NB4 (cell line): ENCODE data around the gene PRKG1.
"Not testable (repeated sequence)": the region's sequence is repeated elsewhere in the genome, so short reads cannot be mapped to it uniquely, and the experiment has no call there.

Experiments used
- MYC ChIP-seq: IDR thresholded peaks from 2 replicates; pipeline ENCODE4 v1.6.1; 2011; ENCODE audit warnings: low read depth, low read length
- POLR2A ChIP-seq: IDR thresholded peaks from 2 replicates; pipeline ENCODE4 v1.6.1; 2011; ENCODE audit warnings: mild to moderate bottlenecking; ENCODE audit not compliant: insufficient read length; ENCODE audit errors: extremely low read depth
- TF ChIP-seq, protein P1 (sequence below): IDR thresholded peaks from one replicate; pipeline ENCODE4 v1.5.1; 2012; ENCODE audit warnings: low read depth, low read length
- TF ChIP-seq, protein P2 (sequence below): IDR thresholded peaks from 2 replicates; pipeline ENCODE4 v1.6.1; 2011; ENCODE audit warnings: low read depth, low read length

DNA sequence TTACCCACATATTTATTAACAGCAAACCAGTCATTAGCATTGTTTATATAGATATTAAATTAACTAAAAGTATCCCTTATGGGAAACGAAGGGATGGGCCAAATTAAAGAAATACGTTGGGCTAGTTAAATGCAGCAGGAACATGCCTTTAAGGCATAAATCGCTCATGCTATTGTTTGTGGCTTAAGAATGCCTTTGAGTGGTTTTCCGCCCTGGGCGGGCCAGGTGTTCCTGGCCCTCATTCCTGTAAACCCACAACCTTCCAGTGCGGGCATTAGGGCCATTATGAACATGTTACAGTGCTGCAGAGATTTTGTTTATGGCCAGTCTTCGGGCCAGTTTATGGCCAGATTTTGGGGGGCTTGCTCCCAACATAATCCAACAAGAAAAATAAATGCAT lies 1173.6 kb downstream of the PRKG1 start:
- TF ChIP-seq POLR2A, MYC: not testable (repeated sequence)
- TF ChIP-seq, protein P1, sequence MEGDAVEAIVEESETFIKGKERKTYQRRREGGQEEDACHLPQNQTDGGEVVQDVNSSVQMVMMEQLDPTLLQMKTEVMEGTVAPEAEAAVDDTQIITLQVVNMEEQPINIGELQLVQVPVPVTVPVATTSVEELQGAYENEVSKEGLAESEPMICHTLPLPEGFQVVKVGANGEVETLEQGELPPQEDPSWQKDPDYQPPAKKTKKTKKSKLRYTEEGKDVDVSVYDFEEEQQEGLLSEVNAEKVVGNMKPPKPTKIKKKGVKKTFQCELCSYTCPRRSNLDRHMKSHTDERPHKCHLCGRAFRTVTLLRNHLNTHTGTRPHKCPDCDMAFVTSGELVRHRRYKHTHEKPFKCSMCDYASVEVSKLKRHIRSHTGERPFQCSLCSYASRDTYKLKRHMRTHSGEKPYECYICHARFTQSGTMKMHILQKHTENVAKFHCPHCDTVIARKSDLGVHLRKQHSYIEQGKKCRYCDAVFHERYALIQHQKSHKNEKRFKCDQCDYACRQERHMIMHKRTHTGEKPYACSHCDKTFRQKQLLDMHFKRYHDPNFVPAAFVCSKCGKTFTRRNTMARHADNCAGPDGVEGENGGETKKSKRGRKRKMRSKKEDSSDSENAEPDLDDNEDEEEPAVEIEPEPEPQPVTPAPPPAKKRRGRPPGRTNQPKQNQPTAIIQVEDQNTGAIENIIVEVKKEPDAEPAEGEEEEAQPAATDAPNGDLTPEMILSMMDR, result not testable (repeated sequence)
- TF ChIP-seq, protein P2, sequence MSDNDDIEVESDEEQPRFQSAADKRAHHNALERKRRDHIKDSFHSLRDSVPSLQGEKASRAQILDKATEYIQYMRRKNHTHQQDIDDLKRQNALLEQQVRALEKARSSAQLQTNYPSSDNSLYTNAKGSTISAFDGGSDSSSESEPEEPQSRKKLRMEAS, result not testable (repeated sequence)
